IPS-18a (cell line): ENCODE results near the gene OPCML.

ENCODE experiments used
- H3K27ac ChIP-seq: one replicate; pipeline ENCODE4 v1.5.1; 2013; ENCODE audit warnings: low read length
- H3K27me3 ChIP-seq: one replicate; pipeline ENCODE4 v1.6.1; 2013; ENCODE audit warnings: mild to moderate bottlenecking, low read length; ENCODE audit not compliant: control insufficient read depth, insufficient read depth
- H3K36me3 ChIP-seq: one replicate; pipeline ENCODE4 v1.6.1; 2013; ENCODE audit warnings: low read depth, low read length; ENCODE audit not compliant: control insufficient read depth
- H3K4me1 ChIP-seq: one replicate; pipeline ENCODE4 v1.6.1; 2013; ENCODE audit warnings: low read depth, low read length; ENCODE audit not compliant: control insufficient read depth
- H3K4me3 ChIP-seq: one replicate; pipeline ENCODE4 v1.5.1; 2013; ENCODE audit warnings: low read length
- H3K9ac ChIP-seq: one replicate; pipeline ENCODE4 v1.6.1; 2013; ENCODE audit warnings: mild to moderate bottlenecking, low read length, moderate library complexity
- H3K9me3 ChIP-seq: one replicate; pipeline ENCODE4 v1.6.1; 2013; ENCODE audit warnings: low read depth, low read length; ENCODE audit not compliant: control insufficient read depth

OPCML gene

DNA sequence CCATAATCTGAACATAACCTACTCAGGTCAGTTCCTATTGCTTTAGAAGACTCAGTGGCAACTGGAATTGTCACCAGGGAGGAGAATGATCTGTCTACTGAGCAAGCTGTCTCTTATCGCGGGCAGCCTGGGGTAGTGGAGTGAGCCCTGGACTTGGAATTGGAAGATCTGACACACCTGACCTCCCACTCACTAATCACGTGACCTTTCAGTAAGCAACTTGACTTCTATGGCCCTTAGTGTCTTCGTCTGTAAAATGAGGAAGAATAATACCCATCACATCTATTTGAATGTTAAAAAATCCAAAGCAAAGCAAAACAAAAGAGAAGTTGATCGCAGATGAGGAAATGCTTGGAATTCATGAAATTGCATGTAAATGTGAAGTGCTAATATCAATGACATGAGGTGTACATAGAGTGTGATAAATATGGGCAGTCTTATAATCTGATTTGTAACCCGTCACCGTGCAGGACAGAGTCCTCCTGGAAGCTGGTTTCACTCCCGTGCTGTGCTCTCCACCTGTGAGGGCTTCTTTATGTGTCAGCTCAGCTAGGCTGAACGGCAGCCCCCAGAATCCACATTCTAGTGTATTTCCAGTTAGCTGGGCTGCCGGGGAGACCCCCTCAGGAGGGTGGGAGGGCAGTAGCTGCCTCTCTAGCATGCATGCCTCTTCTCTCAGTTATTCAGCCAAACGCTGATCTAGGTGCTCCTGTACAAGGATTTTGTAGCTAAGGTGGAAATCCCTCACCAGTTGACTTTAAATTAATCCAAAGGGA is 482.9 kb downstream of the OPCML start:
- no peaks in the 10 kb centered on the region for H3K9me3 ChIP-seq
- no peaks in the 10 kb centered on the region for H3K36me3 ChIP-seq
- no peak overlapping the region for H3K9ac ChIP-seq
- H3K27me3 ChIP-seq = no peaks in the 10 kb centered on the region
- no peak overlapping the region for H3K27ac ChIP-seq
- H3K4me1 ChIP-seq = peaks cover 14% of the 10 kb centered on the region
- H3K4me3 ChIP-seq = no peak overlapping the region

DNA sequence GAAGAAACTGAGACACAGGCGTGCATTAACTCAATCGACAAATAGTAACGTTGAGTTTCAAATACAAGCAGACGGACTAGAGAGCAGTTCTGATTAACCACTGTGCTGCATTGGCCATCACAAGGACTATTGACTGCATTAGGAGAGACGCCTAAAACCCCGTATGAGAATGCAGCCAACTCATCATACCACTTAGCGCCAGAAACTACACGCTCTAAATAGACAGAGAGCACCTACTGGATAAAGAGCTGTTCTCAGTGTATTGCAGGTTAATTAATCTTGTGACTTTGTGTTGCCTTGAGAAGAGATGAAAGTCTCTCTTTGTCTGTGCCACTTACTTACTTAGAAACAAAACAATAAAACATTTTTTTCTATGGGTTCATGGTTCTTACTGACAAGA is 484.0 kb downstream of the OPCML start:
- Histone ChIP-seq H3K9me3 (no peaks in the 10 kb centered on the region), H3K36me3 (no peaks in the 10 kb centered on the region), H3K4me1 (peaks cover 14% of the 10 kb centered on the region), H3K4me3 (no peak overlapping the region), H3K27me3 (no peaks in the 10 kb centered on the region), H3K9ac (no peak overlapping the region), H3K27ac (no peak overlapping the region)

DNA sequence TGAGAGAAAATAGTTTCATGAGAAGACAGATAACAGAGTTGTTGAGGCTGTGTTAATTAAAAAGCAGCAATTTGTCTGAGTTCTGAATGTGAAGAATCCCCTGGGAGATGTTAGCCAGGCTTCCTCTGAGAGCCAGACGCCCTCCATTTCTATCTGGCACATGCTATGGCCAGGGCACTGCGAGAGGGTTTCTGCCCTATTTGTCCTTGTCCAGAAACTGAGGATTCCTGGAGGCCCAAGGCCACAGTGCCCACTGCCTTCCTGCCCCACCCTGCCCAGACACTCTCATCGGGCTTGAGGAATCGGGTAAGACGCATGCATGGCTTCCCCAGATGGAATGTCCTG is 484.6 kb downstream of the OPCML start:
- H3K4me3 ChIP-seq = no peak overlapping the region
- H3K9me3 ChIP-seq = no peaks in the 10 kb centered on the region
- H3K4me1 ChIP-seq = peaks cover 14% of the 10 kb centered on the region
- no peak overlapping the region for H3K9ac ChIP-seq
- no peak overlapping the region for H3K27ac ChIP-seq
- no peaks in the 10 kb centered on the region for H3K27me3 ChIP-seq
- no peaks in the 10 kb centered on the region for H3K36me3 ChIP-seq

DNA sequence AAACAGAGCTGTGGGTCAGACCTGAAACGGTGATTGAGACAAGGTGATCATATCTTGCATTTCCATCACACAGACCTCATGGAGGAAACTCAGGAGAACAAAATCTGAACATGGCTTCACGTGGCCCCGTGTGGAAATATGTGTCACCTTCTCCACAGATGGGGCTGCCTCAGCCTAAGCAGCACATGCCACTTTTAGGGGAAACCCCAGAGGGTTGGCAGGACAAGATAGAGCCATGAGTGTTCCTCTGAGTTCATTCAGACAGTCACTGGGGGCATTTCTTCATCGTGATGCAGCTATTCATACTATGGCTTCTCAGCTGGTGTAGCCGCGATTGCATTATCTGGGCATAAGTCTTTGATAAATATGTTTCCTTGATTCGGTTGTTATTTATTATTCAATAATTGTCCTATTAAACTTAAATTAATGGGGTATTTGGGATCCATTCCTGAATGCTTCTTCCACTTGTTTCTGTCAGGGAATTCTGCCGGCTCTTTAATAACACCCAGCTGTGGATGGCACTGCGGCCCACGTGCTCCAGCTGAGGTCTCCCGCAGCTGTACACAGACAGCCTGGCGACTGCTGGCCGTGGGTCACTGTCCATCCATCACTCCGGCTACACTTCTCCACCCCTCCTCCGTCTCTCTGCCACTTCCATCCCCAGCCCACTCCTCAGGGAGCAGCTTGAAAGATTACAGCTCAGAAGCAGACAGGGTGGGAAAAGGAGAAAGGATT is 485.1 kb downstream of the OPCML start:
- Histone ChIP-seq H3K9ac (no peak overlapping the region), H3K9me3 (no peaks in the 10 kb centered on the region), H3K4me1 (peaks cover 14% of the 10 kb centered on the region), H3K4me3 (no peak overlapping the region), H3K36me3 (no peaks in the 10 kb centered on the region), H3K27ac (no peak overlapping the region), H3K27me3 (no peaks in the 10 kb centered on the region)

DNA sequence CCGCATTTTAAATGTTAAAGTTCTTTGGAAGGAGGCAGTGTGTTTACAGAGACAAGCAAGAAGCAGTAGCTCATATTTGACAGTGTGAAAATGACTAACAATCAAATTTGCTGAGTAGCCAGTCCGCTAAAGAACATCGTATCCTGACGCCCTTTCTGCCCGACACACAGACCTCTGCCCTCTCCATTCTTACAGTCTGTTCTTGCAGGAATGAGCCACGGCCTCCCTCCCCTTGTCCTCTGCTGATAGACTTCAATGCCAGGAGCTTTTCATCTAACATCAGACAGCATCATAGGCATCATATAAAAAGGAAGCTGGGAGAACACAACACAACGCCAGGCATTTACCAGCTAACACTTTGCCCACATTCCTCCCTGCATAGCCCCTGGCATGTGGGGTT is 486.0 kb downstream of the OPCML start:
- Histone ChIP-seq H3K27me3 (no peaks in the 10 kb centered on the region), H3K4me1 (peaks cover 6% of the 10 kb centered on the region), H3K9ac (no peak overlapping the region), H3K4me3 (no peak overlapping the region), H3K27ac (no peak overlapping the region), H3K9me3 (no peaks in the 10 kb centered on the region), H3K36me3 (no peaks in the 10 kb centered on the region)

DNA sequence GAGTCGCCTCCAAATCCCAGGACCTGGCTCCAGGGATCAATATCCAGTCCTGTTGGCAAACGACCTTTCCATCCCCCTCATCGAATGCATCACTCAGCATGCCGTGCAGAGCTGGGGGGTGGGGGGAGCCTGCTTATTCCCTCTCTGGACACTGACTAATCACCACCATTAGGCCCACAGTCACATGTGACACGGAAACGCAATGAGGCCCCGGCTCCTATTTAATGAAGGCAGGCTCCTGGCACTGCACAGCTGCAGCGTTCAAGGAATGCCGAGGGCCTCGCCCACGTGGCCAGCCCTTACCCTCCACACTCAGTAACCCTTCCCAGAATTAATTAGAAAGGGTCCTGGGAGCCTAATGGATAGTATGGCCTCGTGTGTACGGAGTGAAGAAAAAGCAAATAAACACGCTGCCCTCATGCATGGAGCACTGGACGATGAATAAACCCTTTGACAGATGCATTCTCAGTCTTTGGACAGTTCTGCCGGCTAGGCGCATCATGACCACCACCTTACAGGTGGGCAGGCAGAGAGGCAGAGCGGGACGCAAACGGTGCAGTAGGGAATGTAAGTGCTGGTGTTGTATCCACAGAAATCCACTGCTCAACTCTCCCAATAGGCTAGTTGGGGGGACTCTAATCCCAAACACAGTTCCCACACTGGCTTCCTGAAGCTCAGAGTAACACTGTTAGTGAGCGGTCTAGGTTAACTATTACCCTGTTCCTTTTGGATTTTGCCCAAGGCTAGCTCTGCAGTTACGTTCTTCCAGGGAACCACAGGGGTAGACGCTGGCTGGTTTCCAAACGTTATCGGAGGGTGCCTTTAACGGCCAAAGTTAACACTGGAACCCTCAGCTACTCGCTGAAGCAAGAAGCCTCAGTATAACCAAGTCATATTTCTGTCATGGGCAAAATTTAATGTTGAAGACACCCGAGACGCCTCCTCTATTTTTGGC is 490.1 kb downstream of the OPCML start:
- H3K4me1 ChIP-seq = peaks cover 4% of the 10 kb centered on the region
- H3K27ac ChIP-seq = no peak overlapping the region
- no peaks in the 10 kb centered on the region for H3K9me3 ChIP-seq
- H3K9ac ChIP-seq = no peak overlapping the region
- H3K27me3 ChIP-seq = no peaks in the 10 kb centered on the region
- H3K4me3 ChIP-seq = no peak overlapping the region
- no peaks in the 10 kb centered on the region for H3K36me3 ChIP-seq

DNA sequence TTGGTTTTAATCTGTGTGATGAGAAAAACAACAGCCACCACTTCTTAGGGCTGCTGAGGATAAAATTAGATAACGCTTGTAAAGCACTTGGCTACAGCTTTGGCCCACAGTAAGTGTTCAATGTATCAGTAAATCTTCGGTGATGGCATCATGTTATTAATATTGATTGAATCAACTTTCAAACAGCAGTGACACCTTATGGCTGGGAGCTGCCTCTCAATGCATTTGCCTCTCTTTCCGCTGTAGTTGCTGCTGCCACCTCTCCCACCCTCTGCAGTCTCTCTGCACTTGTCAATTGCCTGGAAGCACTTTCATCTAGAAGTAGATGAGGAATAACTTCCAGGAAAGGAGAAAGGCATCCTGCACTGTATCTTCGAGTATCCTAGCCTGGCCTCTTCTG is 491.1 kb downstream of the OPCML start:
- H3K27ac ChIP-seq = no peak overlapping the region
- H3K4me3 ChIP-seq = no peak overlapping the region
- no peak overlapping the region for H3K9ac ChIP-seq
- H3K9me3 ChIP-seq = no peaks in the 10 kb centered on the region
- peaks cover 4% of the 10 kb centered on the region for H3K4me1 ChIP-seq
- H3K27me3 ChIP-seq = no peaks in the 10 kb centered on the region
- no peaks in the 10 kb centered on the region for H3K36me3 ChIP-seq

DNA sequence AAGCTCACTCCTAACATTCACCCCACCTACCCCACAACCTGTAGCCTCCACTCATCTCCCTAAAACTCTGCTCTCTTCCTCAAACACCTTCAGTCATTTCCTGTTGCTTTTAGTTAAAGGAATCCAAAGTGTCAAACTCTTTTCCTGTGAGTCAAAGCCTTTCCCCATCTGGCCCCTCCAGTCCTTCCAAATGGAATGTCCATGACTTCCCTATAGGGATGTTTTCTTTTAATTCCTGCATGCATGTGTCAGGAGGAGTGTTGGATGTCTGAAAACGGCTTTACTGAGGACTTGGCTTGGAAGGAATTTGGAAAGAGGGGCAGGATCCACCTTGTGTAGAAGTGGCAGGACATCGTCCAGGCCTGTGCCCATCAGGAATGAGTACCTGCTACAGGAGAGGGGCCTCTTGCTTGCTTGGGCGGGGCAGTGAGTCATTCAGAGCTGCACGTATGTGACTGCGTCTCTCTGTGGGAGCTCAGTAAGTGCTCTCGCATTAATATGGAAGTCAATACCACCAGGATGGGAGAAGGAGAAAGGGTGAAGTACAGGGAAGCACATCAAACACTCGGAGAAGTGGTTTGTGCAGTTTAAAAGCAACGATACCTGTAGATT is 491.9 kb downstream of the OPCML start:
- peaks cover 4% of the 10 kb centered on the region for H3K4me1 ChIP-seq
- H3K9me3 ChIP-seq = no peaks in the 10 kb centered on the region
- no peaks in the 10 kb centered on the region for H3K27me3 ChIP-seq
- H3K9ac ChIP-seq = no peak overlapping the region
- H3K27ac ChIP-seq = no peak overlapping the region
- H3K4me3 ChIP-seq = no peak overlapping the region
- no peaks in the 10 kb centered on the region for H3K36me3 ChIP-seq

DNA sequence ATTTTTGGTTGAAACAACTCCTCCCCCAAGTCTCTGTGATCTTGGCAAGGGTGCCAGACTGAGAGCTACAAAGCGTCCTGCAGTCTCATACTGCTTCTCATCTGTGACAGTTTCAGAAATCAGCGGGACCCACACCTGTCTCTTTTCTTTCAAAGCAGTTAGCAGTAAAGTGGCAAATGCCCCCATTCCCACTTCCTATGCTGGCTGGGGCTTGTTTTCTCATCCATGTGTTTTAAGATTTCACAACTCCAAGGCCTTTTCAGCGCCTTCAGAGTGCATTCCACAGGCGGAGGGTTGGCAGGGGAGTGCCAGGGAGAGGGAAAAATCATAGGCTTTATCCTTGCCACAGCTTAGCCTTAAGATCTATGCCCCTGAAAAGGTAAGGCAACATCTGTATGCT is 493.5 kb downstream of the OPCML start:
- Histone ChIP-seq H3K4me1 (peaks cover 4% of the 10 kb centered on the region), H3K9me3 (no peaks in the 10 kb centered on the region), H3K4me3 (no peak overlapping the region), H3K27ac (no peak overlapping the region), H3K9ac (no peak overlapping the region), H3K36me3 (no peaks in the 10 kb centered on the region), H3K27me3 (no peaks in the 10 kb centered on the region)

DNA sequence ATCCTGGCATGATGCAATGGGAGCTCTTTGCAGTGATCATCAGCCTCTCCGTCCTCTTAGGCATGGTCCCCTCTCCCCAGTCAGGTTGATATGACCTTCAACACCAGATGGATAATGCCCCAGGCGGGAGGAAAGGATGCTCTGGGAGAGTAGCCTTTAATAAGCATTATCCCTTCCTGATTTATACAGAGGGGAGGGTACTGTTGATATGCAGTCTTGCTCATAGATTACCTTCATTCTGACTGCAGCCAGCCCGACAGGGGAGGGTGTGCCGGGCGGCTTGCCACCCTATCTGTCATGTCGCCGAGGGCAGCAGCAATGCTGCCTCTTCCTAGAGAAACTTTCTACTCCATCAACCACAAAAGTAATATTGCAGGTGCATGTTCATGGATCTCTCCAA is 497.4 kb downstream of the OPCML start:
- Histone ChIP-seq H3K36me3 (no peaks in the 10 kb centered on the region), H3K9ac (no peak overlapping the region), H3K27ac (no peak overlapping the region), H3K4me1 (no peaks in the 10 kb centered on the region), H3K27me3 (no peaks in the 10 kb centered on the region), H3K4me3 (no peak overlapping the region), H3K9me3 (no peaks in the 10 kb centered on the region)

DNA sequence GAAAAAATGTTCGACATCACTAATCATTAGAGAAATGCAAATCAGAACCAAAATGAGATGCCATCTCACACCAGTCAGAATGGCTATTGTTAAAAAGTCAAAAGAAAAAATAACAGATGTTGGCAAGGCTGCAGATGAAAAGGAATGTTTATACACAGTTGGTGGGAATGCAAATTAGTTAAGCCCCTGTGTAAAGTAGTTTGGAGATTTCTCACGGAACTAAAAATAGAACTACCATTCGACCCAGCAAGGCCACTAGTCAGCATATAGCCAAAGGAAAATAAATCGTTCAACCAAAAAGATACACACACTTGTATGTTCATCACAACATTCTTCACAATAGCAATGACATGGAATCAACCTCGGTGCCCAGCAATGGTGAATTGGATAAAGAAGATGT is 503.2 kb downstream of the OPCML start:
- H3K27me3 ChIP-seq = no peaks in the 10 kb centered on the region
- H3K9ac ChIP-seq = no peak overlapping the region
- H3K9me3 ChIP-seq = no peaks in the 10 kb centered on the region
- peaks cover 13% of the 10 kb centered on the region for H3K4me1 ChIP-seq
- no peak overlapping the region for H3K4me3 ChIP-seq
- no peaks in the 10 kb centered on the region for H3K36me3 ChIP-seq
- no peak overlapping the region for H3K27ac ChIP-seq
